PC-3 (cell line): ENCODE results near the gene MAP2K7. TPM values are rescaled to one million over a fixed set of nuclear protein-coding genes. Genes with fewer than 3 reads are reported as not detected.

Experiments
- ATAC-seq: fragments of 200-7000 bp; cut with Tn5 transposase; 2 replicates; pipeline ENCODE4 v1.9.1; 2020; ENCODE audit warnings: mild to moderate bottlenecking, moderate library complexity
- BruUV-seq: library from RNA; stranded (reverse); fragments of 400-500 nt; replicated peaks from 2 replicates; lab custom pipeline; 2021; lab: Mats Ljungman, UMichigan
- CTCF ChIA-PET: fragments of 300-600 bp; sonication (Branson Sonifier 250); formaldehyde crosslinking; loops from one replicate; lab custom pipeline; 2022; ENCODE audit warnings: antibody characterized with exemption; lab: Charles Lee
- POLR2A ChIA-PET: fragments of 300-600 bp; sonication (Branson Sonifier 250); formaldehyde crosslinking; loops from one replicate; lab custom pipeline; 2022; ENCODE audit warnings: antibody characterized with exemption; ENCODE audit not compliant: unreplicated experiment; lab: Charles Lee
- DNase-seq: peaks from one replicate; pipeline ENCODE4 v3.0.0-alpha.2; 2015
- H2AFZ ChIP-seq: fragments of 300-600 bp; sonication (generic); 2 replicates; pipeline ENCODE4 v1.6.0; 2016; ENCODE audit warnings: antibody characterized with exemption, low read length
- H3F3A ChIP-seq: fragments of 300-600 bp; sonication (generic); one replicate; pipeline ENCODE4 v1.6.0; 2017; ENCODE audit warnings: antibody characterized with exemption, low read length, control low read depth, mild to moderate bottlenecking; ENCODE audit not compliant: unreplicated experiment
- H3K27ac ChIP-seq: fragments of 300-600 bp; sonication (generic); 2 replicates; pipeline ENCODE4 v1.5.1; 2016; ENCODE audit warnings: mild to moderate bottlenecking, low read length
- H3K27me3 ChIP-seq: fragments of 300-600 bp; sonication (generic); 2 replicates; pipeline ENCODE4 v1.6.1; 2016; ENCODE audit warnings: low read length, mixed read lengths
- H3K36me3 ChIP-seq: fragments of 300-600 bp; sonication (generic); 2 replicates; pipeline ENCODE4 v1.6.1; 2016; ENCODE audit warnings: low read depth, mixed run types, low read length, mixed read lengths
- H3K4me1 ChIP-seq: fragments of 300-600 bp; sonication (generic); 2 replicates; pipeline ENCODE4 v1.5.1; 2016; ENCODE audit warnings: low read length; ENCODE audit not compliant: insufficient read depth
- H3K4me2 ChIP-seq: fragments of 300-600 bp; sonication (generic); 2 replicates; pipeline ENCODE4 v1.6.0; 2016; ENCODE audit warnings: low read length
- H3K4me3 ChIP-seq: fragments of 300-600 bp; sonication (generic); 2 replicates; pipeline ENCODE4 v1.5.1; 2016; ENCODE audit warnings: mild to moderate bottlenecking, low read length, mixed read lengths
- H3K79me2 ChIP-seq: fragments of 300-600 bp; sonication (generic); 2 replicates; pipeline ENCODE4 v1.6.1; 2017; ENCODE audit warnings: low read length, mixed read lengths
- H3K9ac ChIP-seq: fragments of 300-600 bp; sonication (generic); 2 replicates; pipeline ENCODE4 v1.6.0; 2016; ENCODE audit warnings: mild to moderate bottlenecking, low read length
- H3K9me2 ChIP-seq: fragments of 300-600 bp; sonication (generic); replicated peaks from 2 replicates; pipeline ENCODE4 v1.6.1; 2016; ENCODE audit warnings: mixed run types, low read length, mixed read lengths
- H3K9me3 ChIP-seq: fragments of 300-600 bp; sonication (generic); 2 replicates; pipeline ENCODE4 v1.6.1; 2016; ENCODE audit warnings: low read length, mixed read lengths
- H4K20me1 ChIP-seq: fragments of 300-600 bp; sonication (generic); 2 replicates; pipeline ENCODE4 v1.6.1; 2016; ENCODE audit warnings: low read length, mixed read lengths
- EZH2 ChIP-seq: fragments of 300-600 bp; sonication (generic); IDR thresholded peaks from one replicate; pipeline ENCODE4 v1.6.1; 2017; ENCODE audit warnings: antibody characterized with exemption, mild to moderate bottlenecking, low read length; ENCODE audit not compliant: unreplicated experiment
- EZH2phosphoT487 ChIP-seq: fragments of 300-600 bp; sonication (generic); IDR thresholded peaks from 2 replicates; pipeline ENCODE4 v1.6.1; 2018; ENCODE audit warnings: mild to moderate bottlenecking, antibody characterized with exemption, low read length, borderline replicate concordance
- intact Hi-C: fragments of 100-400 bp; cut with micrococcal nuclease; formaldehyde crosslinking; loops from 2 replicates; pipeline ENCODE4 v1.9.0; 2023
- total RNA-seq: library from RNA; depleted of rRNA; stranded (reverse); fragments of >200 nt; gene quantifications from 2 replicates; pipeline ENCODE4 v1.2.3, GENCODE V29; 2014
- TF ChIP-seq, protein P1 (sequence below): fragments of 300-600 bp; sonication (generic); conservative IDR thresholded peaks from 2 replicates; pipeline ENCODE4 v1.5.1; 2017; ENCODE audit warnings: antibody characterized with exemption, low read depth, mild to moderate bottlenecking, low read length

MAP2K7 gene
- total RNA-seq, 1 experiment from 2014 or later, result 39.3 TPM

DNA sequence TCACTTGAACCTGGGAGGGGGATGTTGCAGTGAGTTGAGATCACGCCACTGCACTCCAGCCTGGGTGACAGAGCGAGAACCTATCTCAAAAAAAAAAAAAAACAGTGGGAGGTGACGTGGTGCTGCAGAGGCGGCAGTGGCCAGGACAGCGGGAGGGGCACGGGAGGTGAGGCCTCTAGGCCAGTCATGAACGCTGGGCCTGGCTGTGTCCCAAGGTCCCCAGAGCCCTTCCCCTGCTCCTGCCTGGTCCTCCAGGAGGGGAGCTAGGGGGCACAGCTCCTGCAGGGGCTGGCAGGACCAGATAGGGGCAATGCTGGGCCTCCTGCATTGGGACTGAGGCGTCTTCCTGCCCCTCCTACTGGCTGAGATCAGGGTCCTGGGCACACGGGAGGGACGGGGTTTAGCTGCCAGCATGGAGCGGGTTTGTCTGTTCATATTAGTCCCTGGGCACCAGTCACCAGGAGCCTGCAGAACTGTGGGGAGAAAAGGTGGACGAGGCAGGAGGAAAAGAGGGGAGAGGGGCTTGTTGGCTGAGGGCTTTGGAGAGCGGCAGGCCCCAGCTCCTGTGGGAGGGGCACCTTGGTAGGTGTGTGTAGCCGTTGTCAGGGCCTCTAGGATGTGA is 4.5 kb downstream of the MAP2K7 start:
- Histone ChIP-seq H3K9ac (no peak overlapping the region), H3F3A (no peaks in the 10 kb centered on the region), H3K27me3 (no peaks in the 10 kb centered on the region), H3K4me2 (no peak overlapping the region), H3K9me3 (no peaks in the 10 kb centered on the region), H2AFZ (no peak overlapping the region), H3K4me3 (no peak overlapping the region), H3K4me1 (peaks cover 11% of the 10 kb centered on the region), H3K27ac (no peak overlapping the region), H3K79me2 (peaks cover 46% of the 10 kb centered on the region), H3K36me3 (peaks cover 20% of the 10 kb centered on the region), H3K9me2 (no peaks in the 10 kb centered on the region), H4K20me1 (0 out of 2 replicates have a peak, but pooled peaks cover 3% of the 10 kb centered on the region)
- POLR2A ChIA-PET, result interaction anchor here (0.6 kb wide), 1 partner anchor 25 kb away, joined by 3 read pairs; no protein-coding TSS in a partner anchor
- no peak for ATAC-seq
- TF ChIP-seq EZH2phosphoT487, result no peak
- TF ChIP-seq EZH2, result no peak
- TF ChIP-seq, protein P1, sequence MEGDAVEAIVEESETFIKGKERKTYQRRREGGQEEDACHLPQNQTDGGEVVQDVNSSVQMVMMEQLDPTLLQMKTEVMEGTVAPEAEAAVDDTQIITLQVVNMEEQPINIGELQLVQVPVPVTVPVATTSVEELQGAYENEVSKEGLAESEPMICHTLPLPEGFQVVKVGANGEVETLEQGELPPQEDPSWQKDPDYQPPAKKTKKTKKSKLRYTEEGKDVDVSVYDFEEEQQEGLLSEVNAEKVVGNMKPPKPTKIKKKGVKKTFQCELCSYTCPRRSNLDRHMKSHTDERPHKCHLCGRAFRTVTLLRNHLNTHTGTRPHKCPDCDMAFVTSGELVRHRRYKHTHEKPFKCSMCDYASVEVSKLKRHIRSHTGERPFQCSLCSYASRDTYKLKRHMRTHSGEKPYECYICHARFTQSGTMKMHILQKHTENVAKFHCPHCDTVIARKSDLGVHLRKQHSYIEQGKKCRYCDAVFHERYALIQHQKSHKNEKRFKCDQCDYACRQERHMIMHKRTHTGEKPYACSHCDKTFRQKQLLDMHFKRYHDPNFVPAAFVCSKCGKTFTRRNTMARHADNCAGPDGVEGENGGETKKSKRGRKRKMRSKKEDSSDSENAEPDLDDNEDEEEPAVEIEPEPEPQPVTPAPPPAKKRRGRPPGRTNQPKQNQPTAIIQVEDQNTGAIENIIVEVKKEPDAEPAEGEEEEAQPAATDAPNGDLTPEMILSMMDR, result no peak
- CTCF ChIA-PET, result interaction anchor here (0.7 kb wide), 1 partner anchor 33 kb away, joined by 10 read pairs; no protein-coding TSS in a partner anchor
- intact Hi-C loops, result no loop called here
- DNase-seq, result no peak
- no TSS peak for BruUV-seq

DNA sequence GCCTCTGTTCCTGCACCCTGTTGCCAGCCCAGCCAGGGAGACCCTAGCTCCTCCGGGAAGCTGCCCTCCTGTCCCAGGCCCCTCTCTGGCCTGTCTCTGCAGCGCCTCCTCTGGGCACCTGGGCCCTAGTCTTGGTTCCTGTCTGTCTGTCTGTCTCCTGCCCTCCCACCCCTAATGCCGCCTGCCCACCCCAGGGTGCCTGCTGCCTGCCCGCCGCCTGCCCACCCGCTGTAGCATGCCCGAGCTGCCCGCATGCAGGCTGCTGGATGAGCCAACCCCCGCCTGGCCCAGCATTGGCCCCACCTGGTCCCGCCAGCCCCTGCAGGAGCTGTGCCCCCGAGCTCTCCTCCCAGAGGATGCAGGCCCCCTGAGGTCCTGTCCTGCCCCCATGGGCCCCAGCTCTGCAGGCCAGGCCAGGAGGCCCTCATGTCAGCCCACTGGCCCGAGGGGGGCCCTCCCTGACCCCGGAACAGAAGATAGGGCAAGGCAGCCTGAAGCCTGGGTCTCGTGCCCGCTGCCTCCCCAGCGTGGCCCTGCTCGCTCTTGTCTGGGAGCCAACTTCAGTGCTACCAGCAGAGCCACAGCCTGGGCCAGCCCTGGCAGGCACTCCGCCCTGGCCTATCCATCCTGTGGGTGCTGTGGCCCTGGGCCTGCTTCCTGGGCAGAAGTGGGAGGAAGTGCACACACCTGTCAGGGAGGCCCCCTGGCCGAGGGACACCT is 5.2 kb downstream of the MAP2K7 start:
- no peak for TF ChIP-seq EZH2
- TF ChIP-seq, protein P1, result peak; percentile 21; the same call in 1 of the 2 replicates
- no peak for TF ChIP-seq EZH2phosphoT487
- ChIA-PET CTCF (no interaction called here), POLR2A (no interaction called here)
- Histone ChIP-seq H3K4me1 (peaks cover 10% of the 10 kb centered on the region), H3K9ac (no peak overlapping the region), H3K9me3 (no peaks in the 10 kb centered on the region), H3F3A (no peaks in the 10 kb centered on the region), H4K20me1 (0 out of 2 replicates have a peak, but pooled peaks cover 3% of the 10 kb centered on the region), H3K27me3 (no peaks in the 10 kb centered on the region), H3K4me3 (no peak overlapping the region), H3K4me2 (no peak overlapping the region), H3K9me2 (no peaks in the 10 kb centered on the region), H3K27ac (no peak overlapping the region), H3K36me3 (peaks cover 20% of the 10 kb centered on the region), H2AFZ (no peak overlapping the region), H3K79me2 (peaks cover 46% of the 10 kb centered on the region)
- intact Hi-C loops, result no loop called here
- DNase-seq, result no peak
- ATAC-seq, result no peak
- no TSS peak for BruUV-seq
